ENCODE measurements around the gene WNK1.

DNA sequence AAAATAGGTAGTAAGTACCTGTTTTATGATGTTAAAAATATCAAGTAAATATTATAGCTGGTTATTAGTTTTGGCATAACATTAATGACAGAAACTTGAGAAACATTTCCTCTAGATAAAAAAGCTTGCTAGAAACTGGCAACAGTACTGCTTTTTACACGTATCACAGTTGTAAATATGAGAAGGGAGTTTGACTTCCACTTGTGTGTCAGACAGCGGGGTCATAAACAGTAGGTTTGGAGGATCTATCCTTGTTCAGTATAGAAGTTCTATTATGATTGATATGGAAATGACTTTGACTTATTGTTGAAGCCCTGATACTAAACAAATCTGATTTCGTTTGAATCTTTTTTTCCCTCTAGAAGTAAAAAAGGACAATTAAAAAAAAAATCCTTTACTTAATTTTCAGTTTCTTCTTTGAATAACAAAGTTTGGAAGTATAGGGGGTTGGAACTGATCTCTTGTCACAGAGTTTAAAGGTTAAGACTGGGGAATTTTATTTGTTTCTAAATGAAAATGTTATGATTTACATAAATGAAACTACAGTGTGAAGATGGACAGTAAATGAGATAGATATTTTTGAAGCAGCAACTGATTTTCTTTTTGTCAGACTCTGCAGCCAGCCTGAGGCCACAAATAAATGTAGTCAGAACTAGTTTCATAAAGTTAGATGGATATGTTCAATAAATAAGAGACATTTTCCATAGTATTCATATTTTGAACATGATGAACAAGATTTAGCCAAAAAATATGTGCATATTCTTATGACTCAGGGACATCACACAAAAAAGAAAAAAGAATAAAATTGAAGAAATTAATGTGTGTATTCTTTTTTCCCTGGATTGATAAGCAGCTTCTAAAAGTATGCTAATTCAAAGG lies 50.1 kb downstream of the WNK1 start:
- TF ChIP-seq, protein P1, sequence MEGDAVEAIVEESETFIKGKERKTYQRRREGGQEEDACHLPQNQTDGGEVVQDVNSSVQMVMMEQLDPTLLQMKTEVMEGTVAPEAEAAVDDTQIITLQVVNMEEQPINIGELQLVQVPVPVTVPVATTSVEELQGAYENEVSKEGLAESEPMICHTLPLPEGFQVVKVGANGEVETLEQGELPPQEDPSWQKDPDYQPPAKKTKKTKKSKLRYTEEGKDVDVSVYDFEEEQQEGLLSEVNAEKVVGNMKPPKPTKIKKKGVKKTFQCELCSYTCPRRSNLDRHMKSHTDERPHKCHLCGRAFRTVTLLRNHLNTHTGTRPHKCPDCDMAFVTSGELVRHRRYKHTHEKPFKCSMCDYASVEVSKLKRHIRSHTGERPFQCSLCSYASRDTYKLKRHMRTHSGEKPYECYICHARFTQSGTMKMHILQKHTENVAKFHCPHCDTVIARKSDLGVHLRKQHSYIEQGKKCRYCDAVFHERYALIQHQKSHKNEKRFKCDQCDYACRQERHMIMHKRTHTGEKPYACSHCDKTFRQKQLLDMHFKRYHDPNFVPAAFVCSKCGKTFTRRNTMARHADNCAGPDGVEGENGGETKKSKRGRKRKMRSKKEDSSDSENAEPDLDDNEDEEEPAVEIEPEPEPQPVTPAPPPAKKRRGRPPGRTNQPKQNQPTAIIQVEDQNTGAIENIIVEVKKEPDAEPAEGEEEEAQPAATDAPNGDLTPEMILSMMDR (IDR thresholded peaks at IDR 0.05) = no peak
- TF ChIP-seq POLR2A (IDR thresholded peaks at IDR 0.05) = no peak

All from lower leg skin (tissue), 3 donors.